CD14-positive monocyte (primary cell): Measurements from ENCODE around the gene RAB11FIP2. TPM values are rescaled to one million over a fixed set of nuclear protein-coding genes. Genes with fewer than 3 reads are reported as not detected.

ENCODE experiments used
- DNase-seq, 3 donors: peaks; one replicate each; pipeline ENCODE4 v3.0.0-alpha.2; 2011 to 2022
- H2AFZ ChIP-seq: 2 replicates; pipeline ENCODE4 v1.6.0; 2012; ENCODE audit warnings: mild to moderate bottlenecking, low read depth, low read length, inconsistent platforms; ENCODE audit not compliant: insufficient read depth, poor library complexity, severe bottlenecking
- H3K27ac ChIP-seq, 2 donors: 1 replicate in 1 of 2; 2 replicates in 1 of 2; pipeline ENCODE4 v1.5.1; 2012 to 2013; ENCODE audit warnings: low read length in 2 of 2, control low read depth in 1 of 2, inconsistent platforms in 1 of 2, low read depth in 1 of 2, mild to moderate bottlenecking in 1 of 2
- H3K27me3 ChIP-seq, 2 donors: one replicate each; pipeline versions ENCODE4 v1.6.0 to v1.6.1; 2011 to 2013; ENCODE audit warnings: low read length in 2 of 2; ENCODE audit not compliant: control insufficient read depth in 2 of 2, insufficient read depth in 2 of 2
- H3K36me3 ChIP-seq, 2 donors: replicated peaks in 1 of 2; 1 replicate in 1 of 2; 2 replicates in 1 of 2; pipeline versions ENCODE4 v1.5.1 to v1.6.1; 2012 to 2013; ENCODE audit warnings: low read length in 2 of 2, control low read depth in 1 of 2, inconsistent platforms in 1 of 2, mild to moderate bottlenecking in 1 of 2; ENCODE audit not compliant: insufficient read depth in 2 of 2, control insufficient read depth in 1 of 2
- H3K4me1 ChIP-seq, 2 donors: 1 replicate in 1 of 2; 2 replicates in 1 of 2; pipeline versions ENCODE4 v1.5.1 to v1.6.1; 2012 to 2013; ENCODE audit warnings: low read length in 2 of 2, control low read depth in 1 of 2, inconsistent platforms in 1 of 2, mild to moderate bottlenecking in 1 of 2, moderate library complexity in 1 of 2; ENCODE audit not compliant: insufficient read depth in 2 of 2, control insufficient read depth in 1 of 2
- H3K4me2 ChIP-seq: replicated peaks from 2 replicates; pipeline ENCODE3; 2012; ENCODE audit warnings: low read length, moderate library complexity, mild to moderate bottlenecking; ENCODE audit not compliant: poor library complexity, severe bottlenecking; ENCODE audit errors: extremely low read depth
- H3K4me3 ChIP-seq, 3 experiments: fragments of 200-600 bp in 1 of 3; sonication (generic) in 1 of 3; replicated peaks in 1 of 3; 1 replicate in 2 of 3; 2 replicates in 1 of 3; pipeline ENCODE4 v1.5.1; 2011 to 2013; ENCODE audit warnings: low read length in 3 of 3, mild to moderate bottlenecking in 3 of 3, control low read depth in 2 of 3, low read depth in 2 of 3, inconsistent platforms in 1 of 3, moderate library complexity in 1 of 3
- H3K79me2 ChIP-seq: 2 replicates; pipeline ENCODE4 v1.6.0; 2012; ENCODE audit warnings: mild to moderate bottlenecking, control low read depth, inconsistent platforms, low read length, moderate library complexity; ENCODE audit not compliant: insufficient read depth
- H3K9ac ChIP-seq: 2 replicates; pipeline ENCODE4 v1.6.0; 2017; ENCODE audit warnings: low read length, mild to moderate bottlenecking; ENCODE audit not compliant: insufficient read depth, poor library complexity, severe bottlenecking
- H3K9me3 ChIP-seq, 2 donors: replicated peaks in 1 of 2; 1 replicate in 1 of 2; 2 replicates in 1 of 2; pipeline versions ENCODE4 v1.5.1 to v1.6.1; 2012 to 2013; ENCODE audit warnings: low read length in 2 of 2, control low read depth in 1 of 2; ENCODE audit not compliant: control insufficient read depth in 1 of 2, insufficient read depth in 1 of 2
- H4K20me1 ChIP-seq: 2 replicates; pipeline ENCODE4 v1.6.0; 2012; ENCODE audit warnings: mild to moderate bottlenecking, low read length, control low read depth, moderate library complexity; ENCODE audit not compliant: insufficient read depth
- H3K27ac Mint-ChIP-seq, 7 donors: one replicate each; pipeline ENCODE4 v1.8.0; 2020; ENCODE audit warnings: mild to moderate bottlenecking in 7 of 7, mixed read lengths in 7 of 7, moderate library complexity in 6 of 7, inconsistent platforms in 2 of 7
- H3K27me3 Mint-ChIP-seq, 3 donors: one replicate each; pipeline ENCODE4 v1.8.0; 2021 to 2022; ENCODE audit warnings: low read depth in 3 of 3, mild to moderate bottlenecking in 3 of 3, mixed read lengths in 3 of 3, moderate library complexity in 3 of 3, inconsistent platforms in 1 of 3
- H3K36me3 Mint-ChIP-seq, 2 donors: one replicate each; pipeline ENCODE4 v1.8.0; 2020; ENCODE audit warnings: mixed read lengths in 2 of 2, inconsistent platforms in 1 of 2, mild to moderate bottlenecking in 1 of 2
- H3K4me1 Mint-ChIP-seq: one replicate; pipeline ENCODE4 v1.8.0; 2020; ENCODE audit warnings: mild to moderate bottlenecking, mixed read lengths
- H3K4me3 Mint-ChIP-seq, 2 donors: one replicate each; pipeline ENCODE4 v1.8.0; 2020; ENCODE audit warnings: mild to moderate bottlenecking in 2 of 2, mixed read lengths in 2 of 2, moderate library complexity in 1 of 2
- H3K9me3 Mint-ChIP-seq, 7 donors: one replicate each; pipeline ENCODE4 v1.8.0; 2020 to 2022; ENCODE audit warnings: mixed read lengths in 7 of 7, mild to moderate bottlenecking in 6 of 7, moderate library complexity in 6 of 7, inconsistent platforms in 2 of 7
- WGBS: methylation state at CpG from one replicate; pipeline ENCODE4 v1.1.5; 2013; ENCODE audit warnings: missing lambda C conversion rate; ENCODE audit not compliant: insufficient coverage; 5-methylcytosine and 5-hydroxymethylcytosine counted together
- intact Hi-C, 2 donors: fragments of 100-400 bp; cut with micrococcal nuclease; formaldehyde crosslinking; loops; one replicate each; pipeline versions ENCODE4 v1.15.0 to v1.15.1; 2023
- polyA plus RNA-seq, 3 donors: library from polyadenylated mRNA; depleted of rRNA in 1 of 3; unstranded in 2 of 3; stranded (reverse) in 1 of 3; fragments of 300-500 nt in 2 of 3; fragments of >200 nt in 1 of 3; fragmentation: Illumina TruSeq in 2 of 3; gene quantifications; 1 replicate in 2 of 3; 2 replicates in 1 of 3; pipeline ENCODE4 v1.2.3, GENCODE V29; 2012 to 2021
- TF ChIP-seq, protein P1 (sequence below): fragments of 200-600 bp; IDR thresholded peaks from one replicate; pipeline ENCODE4 v1.8.0; 2022; ENCODE audit warnings: antibody characterized with exemption, mild to moderate bottlenecking

The RAB11FIP2 gene
- polyA plus RNA-seq, 3 donors, result 3.5 to 6.7 (median 5.4) TPM

DNA sequence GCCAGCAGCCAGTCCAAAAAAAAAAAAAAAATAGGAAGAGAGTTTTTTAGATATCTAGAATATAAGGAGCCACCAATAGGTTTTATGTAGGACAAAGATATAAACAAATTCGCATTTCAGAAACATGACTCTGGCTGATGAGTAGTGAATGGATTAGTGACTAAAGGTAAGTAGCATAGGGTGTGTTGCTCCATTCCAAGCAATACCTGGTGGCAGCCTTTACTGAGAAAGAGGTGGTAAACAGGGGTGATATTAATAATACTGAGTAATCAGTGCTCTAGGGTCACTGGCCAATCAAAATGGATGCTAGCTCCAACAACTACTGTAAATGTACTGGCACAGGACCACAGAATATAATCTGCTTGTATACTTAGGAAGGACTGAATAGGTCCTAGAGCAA, 45.5 kb upstream of the RAB11FIP2 start:
- intact Hi-C loops, result no loop called here
- Histone ChIP-seq H2AFZ (no peak overlapping the region), H3K36me3 (no peaks in the 10 kb centered on the region), H4K20me1 (no peaks in the 10 kb centered on the region), H3K4me3 (no peak overlapping the region), H3K27me3 (no peaks in the 10 kb centered on the region), H3K79me2 (no peaks in the 10 kb centered on the region), H3K4me1 (no peaks in the 10 kb centered on the region), H3K27ac (no peak overlapping the region), H3K9ac (no peak overlapping the region), H3K4me2 (no peak overlapping the region), H3K9me3 (no peaks in the 10 kb centered on the region)
- no peaks in the 10 kb centered on the region for H3K36me3 Mint-ChIP-seq
- 100% methylated on average over 1 of the region's 1 CpG for WGBS
- no peak overlapping the region for H3K4me3 Mint-ChIP-seq
- no peaks in the 10 kb centered on the region for H3K4me1 Mint-ChIP-seq
- H3K9me3 Mint-ChIP-seq, result peaks cover 0 to 6% (median 0%) of the 10 kb centered on the region in 7 donors
- H3K27ac Mint-ChIP-seq, result no peak overlapping the region
- TF ChIP-seq, protein P1, sequence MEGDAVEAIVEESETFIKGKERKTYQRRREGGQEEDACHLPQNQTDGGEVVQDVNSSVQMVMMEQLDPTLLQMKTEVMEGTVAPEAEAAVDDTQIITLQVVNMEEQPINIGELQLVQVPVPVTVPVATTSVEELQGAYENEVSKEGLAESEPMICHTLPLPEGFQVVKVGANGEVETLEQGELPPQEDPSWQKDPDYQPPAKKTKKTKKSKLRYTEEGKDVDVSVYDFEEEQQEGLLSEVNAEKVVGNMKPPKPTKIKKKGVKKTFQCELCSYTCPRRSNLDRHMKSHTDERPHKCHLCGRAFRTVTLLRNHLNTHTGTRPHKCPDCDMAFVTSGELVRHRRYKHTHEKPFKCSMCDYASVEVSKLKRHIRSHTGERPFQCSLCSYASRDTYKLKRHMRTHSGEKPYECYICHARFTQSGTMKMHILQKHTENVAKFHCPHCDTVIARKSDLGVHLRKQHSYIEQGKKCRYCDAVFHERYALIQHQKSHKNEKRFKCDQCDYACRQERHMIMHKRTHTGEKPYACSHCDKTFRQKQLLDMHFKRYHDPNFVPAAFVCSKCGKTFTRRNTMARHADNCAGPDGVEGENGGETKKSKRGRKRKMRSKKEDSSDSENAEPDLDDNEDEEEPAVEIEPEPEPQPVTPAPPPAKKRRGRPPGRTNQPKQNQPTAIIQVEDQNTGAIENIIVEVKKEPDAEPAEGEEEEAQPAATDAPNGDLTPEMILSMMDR, result no peak
- H3K27me3 Mint-ChIP-seq, result peaks cover 0 to 5% (median 2%) of the 10 kb centered on the region in 3 donors
- DNase-seq, result no peak

DNA sequence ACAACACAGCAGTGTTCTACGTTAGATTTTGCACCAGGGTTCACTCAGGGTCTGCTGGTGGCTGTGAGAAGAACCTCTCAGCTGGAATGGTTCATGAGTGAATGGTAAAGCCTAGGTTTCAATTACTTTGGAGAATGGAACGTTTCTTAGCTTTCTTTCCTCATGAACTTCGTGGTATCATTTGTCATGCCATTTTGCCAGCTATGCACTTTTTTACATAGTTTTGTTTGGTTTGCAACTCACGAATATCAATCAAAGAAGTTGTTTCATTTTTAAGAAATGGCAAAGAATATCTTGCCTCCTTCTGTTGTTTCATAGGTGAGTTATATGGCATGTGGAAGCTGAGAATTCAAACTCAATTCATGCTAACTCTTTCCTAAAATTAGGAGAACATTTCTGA, 34.1 kb upstream of the RAB11FIP2 start:
- no peaks in the 10 kb centered on the region for H4K20me1 ChIP-seq
- no peak overlapping the region for H3K27ac Mint-ChIP-seq
- no peaks in the 10 kb centered on the region for H3K36me3 ChIP-seq
- no peaks in the 10 kb centered on the region for H3K27me3 ChIP-seq
- no peaks in the 10 kb centered on the region for H3K79me2 ChIP-seq
- peaks cover 0 to 5% (median 4%) of the 10 kb centered on the region in 7 donors for H3K9me3 Mint-ChIP-seq
- H3K27me3 Mint-ChIP-seq, result peaks cover 0 to 4% (median 0%) of the 10 kb centered on the region in 3 donors
- DNase-seq, result no peak
- H3K4me3 Mint-ChIP-seq, result no peak overlapping the region
- no peaks in the 10 kb centered on the region for H3K4me1 Mint-ChIP-seq
- 60% methylated on average over 1 of the region's 4 CpGs for WGBS
- H3K4me1 ChIP-seq, result no peaks in the 10 kb centered on the region
- H3K9ac ChIP-seq, result no peak overlapping the region
- H3K27ac ChIP-seq, result no peak overlapping the region
- no peak overlapping the region for H2AFZ ChIP-seq
- TF ChIP-seq, protein P1, result no peak
- no peaks in the 10 kb centered on the region for H3K9me3 ChIP-seq
- no peaks in the 10 kb centered on the region for H3K36me3 Mint-ChIP-seq
- no peak overlapping the region for H3K4me3 ChIP-seq
- intact Hi-C loops, result no loop called here
- no peak overlapping the region for H3K4me2 ChIP-seq
